ENCODE measurements around the gene EHD1. TPM values are rescaled to one million over a fixed set of nuclear protein-coding genes. Genes with fewer than 3 reads are reported as not detected.

Gene EHD1
- total and polyA plus RNA-seq, 2 of the 8 experiments (the other 6 are each of a cell fraction or from before 2014, with no cell fraction given), result 31.5 to 42.9 TPM

DNA sequence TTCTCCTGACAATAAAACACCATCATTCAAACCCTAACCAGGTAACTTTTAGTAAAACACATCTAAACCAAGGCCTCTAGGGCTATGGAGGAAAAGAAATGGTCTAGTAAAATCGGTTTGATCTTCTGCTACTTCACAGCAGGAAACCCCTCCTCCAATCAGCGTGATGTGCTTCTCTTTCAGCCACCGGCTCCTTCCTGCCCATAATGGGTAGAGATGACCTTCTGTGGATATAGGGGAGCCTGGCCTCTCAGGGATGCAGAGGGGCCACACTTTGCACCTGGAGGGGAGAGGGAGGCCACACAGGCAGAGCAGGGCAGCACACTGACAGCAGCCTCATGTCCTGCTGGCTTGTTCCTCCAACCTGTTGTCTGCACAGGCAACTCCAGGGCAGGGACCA is 6.9 kb downstream of the EHD1 start:
- Histone ChIP-seq H4K5ac (ENCODE audit: insufficient read length, low read depth, low read length) (no peak overlapping the region), H3K27me3 (replicated peaks in 1 of 4; ENCODE audit: control insufficient read depth in 3 of 4, extremely low read depth in 1 of 4, insufficient read depth in 3 of 4, low read length in 3 of 4) (no peaks in the 10 kb centered on the region), H3K4me2 (ENCODE audit: insufficient read depth in 1 of 2, low read depth in 2 of 2, low read length in 2 of 2) (no peak overlapping the region), H3K4me1 (replicated peaks in 1 of 4; ENCODE audit: control insufficient read depth in 3 of 4, insufficient read depth in 4 of 4, low read length in 3 of 4) (peaks cover 0 to 3% (median 0%) of the 10 kb centered on the region in 4 experiments; a peak in 2 of 7 replicates), H2AFZ (ENCODE audit: low read length) (no peak overlapping the region), H3K79me2 (ENCODE audit: control insufficient read depth in 1 of 2, insufficient read depth in 2 of 2, low read length in 2 of 2) (no peaks in the 10 kb centered on the region), H2BK12ac (ENCODE audit: low read depth, low read length) (no peak overlapping the region), H2BK120ac (replicated peaks; ENCODE audit: low read depth, low read length) (no peak overlapping the region), H2BK5ac (ENCODE audit: low read depth, low read length) (0 out of 2 replicates have a peak overlapping the region, but pooled peaks have one; percentile 2), H2BK20ac (ENCODE audit: low read length) (no peak overlapping the region), H3K23ac (ENCODE audit: insufficient read length) (no peak overlapping the region), H2AK5ac (ENCODE audit: low read depth, low read length) (no peak overlapping the region), H3K18ac (ENCODE audit: extremely low read depth, low read length) (no peak overlapping the region), H3K14ac (ENCODE audit: insufficient read length) (no peak overlapping the region), H3K9ac (replicated peaks in 1 of 4; ENCODE audit: extremely low read depth in 1 of 4, low read depth in 3 of 4, low read length in 3 of 4) (no peak overlapping the region; a peak in 1 of 7 replicates), H3K23me2 (ENCODE audit: low read depth, low read length) (no peaks in the 10 kb centered on the region), H4K20me1 (replicated peaks in 1 of 2; ENCODE audit: control insufficient read depth in 1 of 2, insufficient read depth in 2 of 2, low read length in 2 of 2) (peaks cover 0 to 3% of the 10 kb centered on the region in 2 experiments), H3K4ac (replicated peaks; ENCODE audit: insufficient read length, low read depth, low read length) (no peak overlapping the region), H3K79me1 (ENCODE audit: low read depth, low read length) (no peaks in the 10 kb centered on the region), H3K36me3 (ENCODE audit: control insufficient read depth in 2 of 4, insufficient read depth in 4 of 4, low read length in 3 of 4) (no peaks in the 10 kb centered on the region; a peak in 1 of 8 replicates), H3K4me3 (ENCODE audit: extremely low read depth in 1 of 4, insufficient read depth in 2 of 4, low read depth in 3 of 4, low read length in 4 of 4) (no peak overlapping the region), H3K9me3 (ENCODE audit: insufficient read depth in 2 of 2, low read depth in 1 of 2, low read length in 1 of 2) (no peaks in the 10 kb centered on the region), H3K56ac (replicated peaks; ENCODE audit: insufficient read length, low read depth, low read length) (no peak overlapping the region), H3K27ac (ENCODE audit: low read depth, low read length) (no peak overlapping the region), H4K91ac (replicated peaks; ENCODE audit: insufficient read length, low read length) (no peak overlapping the region), H2BK15ac (ENCODE audit: low read length) (no peak overlapping the region), H4K8ac (ENCODE audit: extremely low read depth, insufficient read depth, low read length) (no peak overlapping the region)
- DNase-seq (ENCODE audit: low read depth in 1 of 2, low spot score in 2 of 2), result no peak
- ChIA-PET POLR2A (ENCODE audit: partially characterized antibody) (no interaction called here), CTCF (ENCODE audit: partially characterized antibody) (interaction anchor here (32.2 kb wide), 1 partner anchor 17 kb away, joined by 1058 read pairs; the partner anchor contains the start of gene CDC42BPG)
- 79% methylated on average over 3 of the region's 3 CpGs; no CpG with 5 or more reads in 1 of the 2 experiments for WGBS, 2 experiments (ENCODE audit: extremely low coverage in 1 of 2, insufficient coverage in 1 of 2, insufficient read length in 1 of 2, insufficient replicate concordance in 2 of 2, low coverage in 1 of 2, low lambda C conversion rate in 2 of 2, missing lambda C conversion rate in 1 of 2)
- no peak for FAIRE-seq
- TF ChIP-seq SUZ12 (IDR thresholded peaks at IDR 0.05; ENCODE audit: low read length), result no peak
- no peak for TF ChIP-seq TAF7 (optimal IDR thresholded peaks at IDR 0.05; ENCODE audit: borderline replicate concordance, low read depth, low read length)
